C4-2B (cell line): Measurements from ENCODE around the gene RCOR1.
A peak's percentile ranks its signal among the peaks of the same experiment; 100 is the strongest.
"Not testable (repeated sequence)": the region's sequence is repeated elsewhere in the genome, so short reads cannot be mapped to it uniquely, and the experiment has no call there.

Experiments used
- H3K27ac ChIP-seq: fragments of 450-650 bp; 2 replicates; pipeline ENCODE4 v1.5.1; 2017
- CTCF ChIP-seq: fragments of 450-650 bp; conservative IDR thresholded peaks from 2 replicates; pipeline ENCODE4 v1.5.1; 2017; ENCODE audit warnings: mild to moderate bottlenecking
- ZFX ChIP-seq: fragments of 450-650 bp; IDR thresholded peaks from 2 replicates; pipeline ENCODE4 v1.6.1; 2017

Gene RCOR1

GRCh38 chr14:102565331-102565887 is 27.0 kb upstream of the RCOR1 start:
- no peak overlapping the region for H3K27ac ChIP-seq
- TF ChIP-seq CTCF (no peak), ZFX (no peak)

- H3K27ac ChIP-seq = no peak overlapping the region
- TF ChIP-seq CTCF = no peak
- no peak for TF ChIP-seq ZFX
Observed at GRCh38 chr14:102565959-102566358, 26.5 kb upstream of the RCOR1 start.

- TF ChIP-seq ZFX = no peak
- no peak for TF ChIP-seq CTCF
Observed at GRCh38 chr14:102568115-102568614, 24.3 kb upstream of the RCOR1 start.

GRCh38 chr14:102570334-102570995 is 22.0 kb upstream of the RCOR1 start:
- H3K27ac ChIP-seq = no peak overlapping the region
- TF ChIP-seq CTCF (no peak), ZFX (no peak)

More at GRCh38 chr14:102568115-102568614, 24.3 kb upstream of the RCOR1 start:
- peak overlapping the region; percentile 2; the same call in 1 of the 2 replicates for H3K27ac ChIP-seq

- TF ChIP-seq ZFX (no peak), CTCF (no peak)
- no peak overlapping the region for H3K27ac ChIP-seq
Observed at GRCh38 chr14:102571043-102571442, 21.4 kb upstream of the RCOR1 start.

GRCh38 chr14:102571478-102572042 is 20.9 kb upstream of the RCOR1 start:
- no peak for TF ChIP-seq CTCF
- H3K27ac ChIP-seq = no peak overlapping the region

GRCh38 chr14:102573161-102573560 is 19.3 kb upstream of the RCOR1 start:
- not testable (repeated sequence) for H3K27ac ChIP-seq
